ENCODE results near the gene SPATA31E1. TPM values are rescaled to one million over a fixed set of nuclear protein-coding genes. Genes with fewer than 3 reads are reported as not detected.

The SPATA31E1 gene
- total and polyA plus RNA-seq, 8 donors: 0.04 TPM; not detected in 7

- Histone ChIP-seq H3K27ac (no peak overlapping the region), H3K36me3 (no peaks in the 10 kb centered on the region), H3K27me3 (no peaks in the 10 kb centered on the region), H3K4me3 (no peak overlapping the region), H3K9me3 (no peaks in the 10 kb centered on the region), H3K4me1 (no peaks in the 10 kb centered on the region)
- TF ChIP-seq CTCF (IDR thresholded peaks at IDR 0.05): no peak
- ATAC-seq: no peak
- DNase-seq: no peak
- intact Hi-C loops (cut with DNase I): no loop called here
Observed at GRCh38 chr9:87885484-87886189, 3.0 kb downstream of the SPATA31E1 start.

GRCh38 chr9:87886210-87886932 is 3.7 kb downstream of the SPATA31E1 start:
- Histone ChIP-seq H3K9me3 (no peaks in the 10 kb centered on the region), H3K36me3 (no peaks in the 10 kb centered on the region), H3K4me3 (no peak overlapping the region), H3K27ac (no peak overlapping the region), H3K4me1 (no peaks in the 10 kb centered on the region), H3K27me3 (no peaks in the 10 kb centered on the region)
- no peak for ATAC-seq
- no peak for TF ChIP-seq CTCF (IDR thresholded peaks at IDR 0.05)
- intact Hi-C loops (cut with DNase I): no loop called here
- peak in 1 of 4 donors; percentile 53 for DNase-seq

GRCh38 chr9:87886933-87887505 is 4.3 kb downstream of the SPATA31E1 start:
- Histone ChIP-seq H3K27ac (no peak overlapping the region), H3K4me1 (no peaks in the 10 kb centered on the region), H3K27me3 (no peaks in the 10 kb centered on the region), H3K4me3 (no peak overlapping the region), H3K9me3 (no peaks in the 10 kb centered on the region), H3K36me3 (no peaks in the 10 kb centered on the region)
- no peak for TF ChIP-seq CTCF (IDR thresholded peaks at IDR 0.05)
- intact Hi-C loops (cut with DNase I): no loop called here
- ATAC-seq: no peak
- DNase-seq: peak in 1 of 4 donors; percentile 41

- intact Hi-C loops (cut with DNase I): no loop called here
- ATAC-seq (no peak), DNase-seq (peak in 1 of 4 donors; percentile 67)
- no peaks in the 10 kb centered on the region for H3K9me3 ChIP-seq
- H3K27me3 ChIP-seq: no peaks in the 10 kb centered on the region
- no peaks in the 10 kb centered on the region for H3K36me3 ChIP-seq
- no peak for TF ChIP-seq CTCF (IDR thresholded peaks at IDR 0.05)
- no peaks in the 10 kb centered on the region for H3K4me1 ChIP-seq
- no peak overlapping the region for H3K4me3 ChIP-seq
- no peak overlapping the region for H3K27ac ChIP-seq
Observed at GRCh38 chr9:87887661-87888480, 5.2 kb downstream of the SPATA31E1 start.
